AG08396 (cell line): Measurements from ENCODE around the gene ATF6.
"Not testable (repeated sequence)": the region's sequence is repeated elsewhere in the genome, so short reads cannot be mapped to it uniquely, and the experiment has no call there.

Source experiments
- DNase-seq: peaks from one replicate; pipeline ENCODE4 v3.0.0; 2012; ENCODE audit warnings: low spot score, mixed read lengths

ATF6 gene, protein sequence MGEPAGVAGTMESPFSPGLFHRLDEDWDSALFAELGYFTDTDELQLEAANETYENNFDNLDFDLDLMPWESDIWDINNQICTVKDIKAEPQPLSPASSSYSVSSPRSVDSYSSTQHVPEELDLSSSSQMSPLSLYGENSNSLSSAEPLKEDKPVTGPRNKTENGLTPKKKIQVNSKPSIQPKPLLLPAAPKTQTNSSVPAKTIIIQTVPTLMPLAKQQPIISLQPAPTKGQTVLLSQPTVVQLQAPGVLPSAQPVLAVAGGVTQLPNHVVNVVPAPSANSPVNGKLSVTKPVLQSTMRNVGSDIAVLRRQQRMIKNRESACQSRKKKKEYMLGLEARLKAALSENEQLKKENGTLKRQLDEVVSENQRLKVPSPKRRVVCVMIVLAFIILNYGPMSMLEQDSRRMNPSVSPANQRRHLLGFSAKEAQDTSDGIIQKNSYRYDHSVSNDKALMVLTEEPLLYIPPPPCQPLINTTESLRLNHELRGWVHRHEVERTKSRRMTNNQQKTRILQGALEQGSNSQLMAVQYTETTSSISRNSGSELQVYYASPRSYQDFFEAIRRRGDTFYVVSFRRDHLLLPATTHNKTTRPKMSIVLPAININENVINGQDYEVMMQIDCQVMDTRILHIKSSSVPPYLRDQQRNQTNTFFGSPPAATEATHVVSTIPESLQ

DNA sequence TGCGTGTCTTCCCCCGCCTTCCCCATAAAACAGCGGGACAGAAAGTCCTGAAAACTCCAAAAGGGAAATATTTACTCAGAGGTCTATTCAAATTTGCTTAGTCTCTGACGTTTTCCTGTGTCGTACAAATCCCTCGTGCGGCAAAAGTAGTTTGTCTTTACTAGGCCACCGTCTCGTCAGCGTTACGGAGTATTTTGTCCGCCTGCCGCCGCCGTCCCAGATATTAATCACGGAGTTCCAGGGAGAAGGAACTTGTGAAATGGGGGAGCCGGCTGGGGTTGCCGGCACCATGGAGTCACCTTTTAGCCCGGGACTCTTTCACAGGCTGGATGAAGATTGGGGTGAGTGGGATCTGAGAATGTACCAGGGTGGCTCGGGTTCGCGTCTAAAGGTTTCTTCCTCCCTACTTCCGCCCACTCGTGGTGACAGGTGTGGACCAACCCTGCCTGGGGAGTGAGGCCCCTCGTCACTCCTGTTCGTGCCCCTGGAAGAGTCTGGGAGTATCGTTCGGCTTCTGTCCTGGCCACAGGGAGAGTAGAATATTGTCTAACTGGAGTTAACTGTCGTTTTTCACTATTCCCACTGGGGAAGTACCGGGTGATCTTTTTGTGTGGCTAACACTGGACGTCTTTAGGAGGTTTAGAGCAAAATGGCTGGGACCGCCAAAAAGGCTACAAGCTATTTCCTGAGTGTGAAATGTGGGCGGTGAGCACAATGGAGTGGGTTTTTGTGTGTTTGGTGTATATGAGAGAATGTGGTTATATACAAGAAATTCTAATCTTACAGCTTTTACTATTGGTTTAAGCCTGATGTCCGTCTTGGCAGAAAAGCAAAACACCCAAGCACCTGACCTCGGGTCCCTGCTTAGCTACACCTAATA is at the start of gene ATF6:
TSS of gene ATF6 (plus strand) at position 219 of the 880 bp plus-strand sequence. CDS start at position 260, 41 bp downstream.
- DNase-seq, result peak; percentile 78

DNA sequence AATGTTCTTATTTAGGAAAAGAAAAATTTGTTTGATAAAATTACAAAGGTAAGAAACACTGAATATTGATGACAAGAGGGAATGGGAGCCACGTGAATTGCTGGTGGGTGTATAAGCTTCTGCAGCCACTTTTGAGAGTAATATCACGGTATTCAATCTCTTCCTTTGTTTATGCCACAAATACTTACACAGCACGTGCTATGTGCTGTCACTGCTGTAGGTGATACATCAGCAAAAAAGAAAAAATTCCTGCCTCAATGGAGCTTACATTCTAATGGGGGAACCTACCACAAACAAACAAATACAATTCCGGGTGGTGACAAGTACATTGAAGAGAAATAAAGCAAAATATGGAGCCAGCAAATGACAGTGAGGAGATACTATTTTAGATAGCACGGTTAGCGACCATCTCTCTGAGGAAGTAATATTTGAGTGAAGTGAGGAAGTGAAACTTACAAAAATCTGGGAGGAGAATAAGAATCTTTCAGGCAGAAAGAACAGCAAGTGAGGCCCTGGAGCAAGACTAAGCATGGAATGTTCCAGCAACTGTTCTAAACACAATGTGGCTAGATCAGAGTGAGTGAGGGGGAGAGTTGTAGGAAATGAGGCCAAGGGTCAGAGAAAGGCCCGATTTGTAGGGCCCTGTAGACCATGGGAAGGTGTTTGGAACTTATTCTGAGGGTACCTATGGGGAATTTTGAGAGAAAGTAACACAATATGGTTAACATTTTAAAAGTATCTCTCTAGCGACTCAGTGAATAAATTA is 47.4 kb upstream of the ATF6 start:
- no peak for DNase-seq

DNA sequence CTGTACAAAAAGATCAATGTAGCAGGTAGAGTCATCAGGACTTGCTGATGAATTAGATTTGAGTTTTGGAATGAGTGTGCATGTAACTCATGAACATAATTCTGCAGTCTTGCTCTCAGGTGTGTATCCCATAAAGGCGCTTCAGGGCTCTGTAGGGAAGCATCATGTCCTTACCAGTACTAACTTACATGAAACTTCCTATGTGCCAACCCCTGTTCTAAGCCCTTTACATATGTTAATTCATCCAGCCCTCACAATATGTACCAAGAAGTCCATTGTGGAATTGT is 46.9 kb upstream of the ATF6 start:
- no peak for DNase-seq

DNA sequence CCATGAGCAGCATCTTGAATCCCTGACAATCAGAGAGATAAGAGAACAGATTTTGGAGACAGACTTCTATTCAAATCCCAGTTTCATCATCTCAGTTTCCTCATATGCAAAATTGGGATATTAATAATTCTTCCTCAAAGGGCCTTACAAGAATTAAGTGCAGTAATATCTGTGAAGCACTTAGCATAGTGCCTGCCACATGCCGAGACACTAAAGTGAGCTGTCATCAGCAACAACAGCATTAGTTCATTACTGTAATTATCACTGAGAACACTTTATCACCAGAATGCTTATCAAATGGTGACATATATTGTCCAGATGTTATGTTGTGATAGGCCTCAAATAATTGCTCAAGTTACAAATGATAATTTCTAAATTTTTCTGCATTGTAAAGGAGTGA is 45.7 kb upstream of the ATF6 start:
- DNase-seq, result no peak

DNA sequence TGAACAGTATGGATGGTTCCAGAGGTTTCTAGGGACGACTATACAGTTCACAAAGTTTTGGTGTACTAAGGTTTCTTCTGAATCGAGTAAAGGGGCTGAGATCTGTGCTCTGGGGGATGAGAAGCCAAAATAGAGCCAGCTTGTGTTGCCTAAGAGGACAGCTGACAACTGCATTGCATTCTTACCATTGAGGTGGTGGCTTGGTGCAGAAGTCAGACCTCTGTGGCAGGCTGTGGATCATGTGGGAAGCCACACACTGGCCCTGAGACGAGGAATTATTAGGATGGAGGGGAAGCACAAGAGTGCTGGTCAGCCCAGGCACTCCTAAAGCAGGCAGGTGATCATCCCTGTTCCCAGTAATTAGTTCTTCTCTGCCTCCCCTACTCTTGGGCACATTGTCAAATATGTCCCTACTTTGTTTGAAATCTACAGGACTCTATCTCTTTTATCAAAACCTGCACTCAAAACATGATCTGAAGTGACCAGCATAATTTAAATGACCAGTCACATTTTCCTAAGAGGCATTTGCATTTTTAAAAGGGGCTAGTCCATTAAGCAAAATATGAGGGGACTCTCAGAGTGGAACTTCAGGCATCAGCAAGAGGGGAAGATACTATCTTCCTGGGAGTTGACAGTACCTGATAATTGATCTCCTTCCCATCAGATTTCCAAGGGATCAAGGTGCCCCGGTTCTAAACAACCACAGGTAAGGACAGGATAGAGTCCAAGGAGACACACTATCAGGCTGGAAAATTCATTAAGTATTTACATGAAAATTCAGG is 45.0 kb upstream of the ATF6 start, which contains the start of gene FCRLB:
TSS of gene FCRLB (plus strand) at position 589 of the 782 bp plus-strand sequence. CDS start 1,129 bp downstream, outside the sequence.
- no peak for DNase-seq

DNA sequence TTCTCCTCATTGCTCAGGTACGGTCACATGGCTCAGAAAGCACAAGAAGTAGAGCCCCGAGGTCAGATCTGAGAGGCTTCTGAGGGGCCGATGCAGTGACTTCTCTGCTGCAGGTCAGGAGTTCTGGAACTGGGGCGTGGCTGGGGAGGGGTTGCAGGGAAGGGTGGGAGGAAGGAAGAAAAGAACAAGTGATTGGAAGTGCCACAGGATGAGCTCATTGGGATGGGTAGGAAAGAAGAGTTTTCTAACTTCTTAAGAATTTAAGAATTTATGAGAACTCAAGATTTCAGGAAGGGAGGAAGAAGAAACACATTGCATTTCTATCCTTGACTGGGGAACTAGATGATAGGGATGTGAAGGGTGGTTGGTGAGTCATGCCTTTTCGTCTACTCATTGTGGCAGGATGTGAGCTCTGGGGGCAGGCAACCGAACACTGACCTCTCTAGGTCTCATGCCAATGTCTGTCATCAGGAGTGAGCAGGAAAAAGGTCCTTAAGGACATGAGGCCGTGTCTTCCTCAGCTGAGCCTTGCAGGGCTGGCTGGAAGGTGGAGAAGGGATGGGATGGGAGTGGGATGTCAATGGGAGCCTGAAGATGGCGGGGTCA is 44.3 kb upstream of the ATF6 start:
- peak; percentile 78 for DNase-seq

DNA sequence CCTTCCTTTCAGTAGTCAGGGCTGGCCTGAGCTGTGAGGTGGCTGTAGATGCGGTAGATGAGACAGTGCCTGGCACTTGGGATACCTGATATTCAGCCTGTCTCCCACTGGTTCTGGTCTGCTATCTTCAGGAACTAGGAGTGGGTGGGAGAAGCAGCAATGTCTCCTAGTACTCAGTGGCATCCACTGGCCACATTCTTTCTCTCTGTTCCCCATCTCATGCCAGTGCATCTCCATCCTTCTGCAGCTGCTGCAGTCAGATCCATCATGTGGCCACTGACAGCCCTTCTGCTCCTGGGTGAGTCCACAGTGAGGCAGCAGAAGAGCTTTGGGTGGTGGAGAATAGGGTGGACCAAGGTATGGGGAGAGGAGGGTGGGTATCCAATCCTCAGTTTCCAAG is 43.7 kb upstream of the ATF6 start:
- no peak for DNase-seq

DNA sequence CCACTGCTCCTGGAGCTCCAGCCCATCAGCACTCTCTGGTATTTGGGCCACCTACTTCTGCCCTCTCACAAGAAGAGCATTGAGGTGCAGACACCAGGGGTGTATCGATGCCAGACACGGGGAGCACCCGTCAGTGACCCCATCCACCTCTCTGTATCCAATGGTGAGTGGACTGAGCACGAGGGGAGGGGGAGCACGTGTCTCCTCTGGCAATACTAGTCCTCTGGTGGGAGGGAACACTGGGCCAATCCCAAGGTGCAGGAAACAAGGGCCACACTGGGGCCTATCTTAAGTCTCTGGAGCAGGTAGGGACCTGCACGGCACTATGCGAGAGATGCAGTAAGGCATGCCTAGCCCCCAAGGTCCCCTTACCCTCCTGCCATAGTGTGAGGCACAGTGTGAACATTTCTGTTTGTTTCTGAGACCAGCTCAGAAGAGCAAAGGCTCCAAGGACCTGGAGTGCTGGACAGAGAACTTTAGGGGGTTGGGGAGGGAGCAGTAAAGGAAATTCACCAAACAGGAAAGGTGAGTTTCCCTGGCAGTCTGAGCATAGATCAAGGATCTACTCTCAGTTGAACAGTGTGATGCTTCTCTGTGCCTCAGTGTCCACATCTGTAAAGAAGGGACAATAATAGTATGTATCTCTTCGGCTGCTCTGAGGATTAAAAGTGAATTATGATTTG is 42.5 kb upstream of the ATF6 start:
- no peak for DNase-seq

DNA sequence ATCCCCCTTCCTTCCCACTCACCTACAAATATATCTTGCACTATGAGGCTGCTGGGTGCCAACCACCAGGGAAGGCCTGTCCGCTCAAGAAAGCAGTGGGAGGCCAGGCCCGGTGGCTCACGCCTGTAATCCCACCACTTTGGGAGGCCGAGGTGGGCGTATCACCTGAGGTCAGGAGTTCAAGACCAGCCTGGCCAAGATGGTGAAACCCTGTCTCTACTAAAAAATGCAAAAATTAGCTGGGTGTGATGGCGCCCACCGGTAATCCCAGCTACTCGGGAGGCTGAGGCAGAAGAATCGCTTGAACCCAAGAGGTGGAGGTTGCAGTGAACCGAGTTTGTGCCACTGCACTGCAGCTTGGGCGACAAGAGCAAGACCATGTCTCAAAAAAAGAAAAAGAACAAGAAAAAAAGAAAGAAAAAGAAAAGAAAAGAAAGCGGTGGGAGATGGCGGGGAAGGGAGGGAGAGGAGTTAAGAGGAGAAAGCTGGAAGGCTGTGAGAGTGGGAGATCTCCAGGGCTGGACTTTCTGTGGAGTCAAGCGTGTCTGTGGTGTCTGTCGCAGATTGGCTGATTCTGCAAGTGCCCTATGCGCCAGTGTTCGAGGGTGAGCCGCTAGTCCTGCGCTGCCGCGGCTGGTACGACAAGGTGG is 40.7 kb upstream of the ATF6 start:
- not testable (repeated sequence) for DNase-seq

DNA sequence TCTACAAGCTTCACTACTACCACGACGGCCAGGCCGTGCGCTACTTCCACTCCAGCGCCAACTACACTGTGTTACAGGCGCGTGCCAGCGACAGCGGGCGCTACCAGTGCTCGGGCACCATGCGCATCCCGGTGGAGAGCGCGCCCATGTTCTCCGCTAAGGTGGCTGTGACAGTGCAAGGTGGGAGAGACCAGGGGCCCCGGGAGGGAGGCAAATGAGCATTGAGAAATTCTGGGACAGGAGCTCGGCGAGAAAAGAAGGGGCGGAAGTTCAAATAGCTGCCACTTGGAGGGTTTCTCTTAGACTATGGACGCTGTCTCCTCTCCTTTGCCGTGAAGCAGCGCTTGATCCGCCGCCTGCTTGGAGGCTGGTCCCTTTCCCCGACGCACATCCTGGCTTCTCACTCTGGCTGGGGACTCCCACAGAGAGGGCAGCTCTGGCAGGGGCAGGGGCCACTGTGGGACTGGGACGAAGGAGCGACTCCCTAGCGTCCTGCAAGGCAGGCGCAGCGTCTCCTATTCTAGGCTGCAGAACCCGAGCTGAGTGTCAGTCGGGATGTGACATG is 40.1 kb upstream of the ATF6 start:
- peak; percentile 40 for DNase-seq

DNA sequence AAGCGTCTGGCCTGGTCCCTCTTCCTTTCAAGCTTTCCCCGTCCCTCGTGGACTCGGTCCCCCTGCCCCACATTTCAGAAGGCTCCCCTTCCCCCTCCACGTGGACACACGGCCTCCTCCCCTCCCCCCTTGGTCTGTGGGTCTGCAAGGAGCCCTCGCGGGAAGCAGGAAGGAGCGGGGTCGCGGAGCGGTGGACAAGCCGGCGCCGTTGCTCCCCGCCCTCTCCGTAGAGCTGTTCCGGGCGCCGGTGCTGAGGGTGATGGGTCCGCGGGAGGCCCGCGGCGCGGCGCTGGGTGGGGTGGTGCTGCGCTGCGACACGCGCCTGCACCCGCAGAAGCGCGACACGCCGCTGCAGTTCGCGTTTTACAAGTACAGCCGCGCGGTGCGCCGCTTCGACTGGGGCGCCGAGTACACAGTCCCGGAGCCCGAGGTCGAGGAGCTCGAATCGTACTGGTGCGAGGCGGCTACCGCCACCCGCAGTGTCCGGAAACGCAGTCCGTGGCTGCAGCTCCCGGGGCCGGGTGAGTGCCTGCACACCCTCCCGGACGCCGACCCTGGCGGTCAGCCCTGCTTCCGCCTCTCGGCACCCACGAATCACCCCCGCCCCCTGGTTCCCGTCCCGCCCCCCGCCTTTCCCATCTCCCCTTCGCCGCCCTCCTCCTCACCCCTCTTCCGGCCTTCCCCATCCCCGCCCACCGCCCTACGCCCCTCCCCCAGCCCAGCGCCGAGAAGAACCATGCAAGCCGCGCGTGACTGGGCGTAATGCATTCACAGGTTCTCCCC is 39.5 kb upstream of the ATF6 start:
- peak; percentile 87 for DNase-seq

DNA sequence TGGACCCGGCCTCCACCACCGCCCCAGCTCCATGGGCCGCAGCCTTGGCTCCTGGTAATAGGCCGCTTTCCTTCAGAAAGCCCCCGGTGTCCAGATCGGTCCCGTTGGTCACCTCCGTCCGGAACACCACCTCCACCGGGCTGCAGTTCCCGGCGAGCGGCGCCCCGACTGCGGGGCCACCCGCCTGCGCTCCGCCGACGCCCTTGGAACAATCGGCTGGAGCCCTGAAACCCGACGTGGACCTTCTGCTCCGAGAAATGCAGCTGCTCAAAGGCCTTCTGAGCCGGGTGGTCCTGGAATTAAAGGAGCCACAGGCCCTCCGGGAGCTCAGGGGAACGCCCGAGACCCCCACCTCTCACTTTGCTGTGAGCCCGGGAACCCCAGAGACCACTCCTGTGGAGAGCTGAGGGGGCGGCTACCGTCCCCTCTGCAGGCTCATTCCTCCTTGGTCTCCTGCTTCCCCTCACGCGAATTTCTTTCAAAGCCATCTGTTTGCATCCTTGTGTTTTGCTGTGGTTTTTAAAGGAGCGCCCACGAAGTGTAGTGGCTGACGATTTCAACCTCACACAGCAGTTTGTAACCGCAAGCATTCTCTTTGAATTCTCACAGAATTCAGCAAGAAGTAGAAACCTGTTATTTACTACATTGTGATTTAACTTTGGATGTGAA is 38.7 kb upstream of the ATF6 start:
- peak; percentile 42 for DNase-seq

DNA sequence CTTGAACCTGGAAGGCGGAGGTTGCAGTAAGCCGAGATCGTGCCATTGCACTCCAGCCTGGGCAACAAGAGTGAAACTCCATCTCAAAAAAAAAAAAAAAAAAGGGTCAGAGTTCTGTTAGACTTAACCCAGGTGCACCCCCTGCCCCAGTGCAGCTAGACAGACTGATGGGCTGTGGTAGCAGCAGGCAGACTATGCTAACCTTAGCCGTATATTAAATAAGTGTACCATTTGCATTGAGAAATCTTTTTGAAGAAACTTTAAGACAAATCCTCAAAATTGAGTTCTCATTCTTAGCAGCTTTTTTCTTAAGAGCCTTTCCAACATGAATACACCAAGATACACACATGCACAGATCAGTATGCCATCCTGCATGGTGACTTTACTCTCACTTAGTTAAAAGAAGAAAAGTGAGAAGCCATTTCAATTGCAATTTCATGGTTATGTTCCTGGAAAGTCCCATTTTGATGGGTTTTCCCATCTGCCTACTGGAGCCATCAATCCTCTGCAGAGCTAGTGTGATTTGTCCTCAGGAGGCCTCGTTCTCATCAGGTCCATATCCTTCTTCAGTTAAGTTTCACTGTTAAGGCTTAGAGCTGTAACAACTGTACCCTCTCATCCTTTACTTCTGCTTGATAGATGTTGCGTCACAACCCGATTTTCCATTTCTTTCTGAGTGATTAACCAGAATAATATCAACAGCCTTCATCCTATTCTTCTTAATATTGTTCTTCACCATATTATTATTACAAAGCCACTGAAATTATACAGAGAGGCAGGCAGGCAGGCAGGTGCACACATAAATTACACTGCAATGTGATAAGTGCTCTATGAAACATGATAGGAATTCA is 37.5 kb upstream of the ATF6 start:
- DNase-seq, result no peak

DNA sequence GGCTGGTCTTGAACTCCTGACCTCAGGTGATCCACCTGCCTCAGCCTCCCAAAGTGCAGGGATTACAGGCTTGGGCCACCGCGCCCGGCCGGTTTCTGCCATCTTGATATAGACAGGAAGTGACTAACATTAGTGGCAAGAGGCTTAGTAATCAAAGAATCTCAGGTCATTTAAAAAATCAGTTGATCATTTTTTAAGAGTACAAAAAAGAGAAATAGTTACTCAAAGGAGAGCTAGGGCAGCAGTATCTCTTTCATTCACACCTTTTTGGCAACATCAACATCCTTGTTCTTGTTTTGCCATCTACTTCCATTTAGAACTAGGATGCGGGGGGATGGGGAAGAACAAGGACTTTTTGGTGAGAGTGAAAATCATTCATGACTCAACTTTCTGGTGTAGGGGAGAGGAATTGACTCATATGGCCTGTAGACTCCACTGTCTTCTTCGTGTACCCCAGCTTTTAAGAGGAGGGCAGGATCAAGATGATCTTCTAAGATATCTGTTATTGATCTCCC is 36.0 kb upstream of the ATF6 start:
- peak; percentile 28 for DNase-seq

DNA sequence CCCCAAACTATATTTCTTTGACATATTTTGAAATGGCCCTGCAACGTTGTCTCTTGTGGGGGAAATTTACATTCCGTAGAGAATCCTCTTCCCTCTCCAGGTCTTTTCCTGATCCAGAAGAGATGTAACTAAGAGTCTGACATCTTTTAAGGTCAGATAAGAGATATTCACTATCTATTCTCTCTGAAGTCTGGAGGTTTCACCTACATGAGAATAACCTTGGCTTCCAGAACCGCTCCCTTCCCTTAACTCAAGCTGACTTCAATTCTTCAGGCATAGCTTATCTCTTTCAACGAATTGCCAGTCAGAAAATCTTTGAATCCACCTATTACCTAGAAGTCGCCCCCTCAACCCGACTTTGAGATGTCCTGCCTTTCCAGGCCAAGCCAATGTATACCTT is 34.9 kb upstream of the ATF6 start:
- no peak for DNase-seq

DNA sequence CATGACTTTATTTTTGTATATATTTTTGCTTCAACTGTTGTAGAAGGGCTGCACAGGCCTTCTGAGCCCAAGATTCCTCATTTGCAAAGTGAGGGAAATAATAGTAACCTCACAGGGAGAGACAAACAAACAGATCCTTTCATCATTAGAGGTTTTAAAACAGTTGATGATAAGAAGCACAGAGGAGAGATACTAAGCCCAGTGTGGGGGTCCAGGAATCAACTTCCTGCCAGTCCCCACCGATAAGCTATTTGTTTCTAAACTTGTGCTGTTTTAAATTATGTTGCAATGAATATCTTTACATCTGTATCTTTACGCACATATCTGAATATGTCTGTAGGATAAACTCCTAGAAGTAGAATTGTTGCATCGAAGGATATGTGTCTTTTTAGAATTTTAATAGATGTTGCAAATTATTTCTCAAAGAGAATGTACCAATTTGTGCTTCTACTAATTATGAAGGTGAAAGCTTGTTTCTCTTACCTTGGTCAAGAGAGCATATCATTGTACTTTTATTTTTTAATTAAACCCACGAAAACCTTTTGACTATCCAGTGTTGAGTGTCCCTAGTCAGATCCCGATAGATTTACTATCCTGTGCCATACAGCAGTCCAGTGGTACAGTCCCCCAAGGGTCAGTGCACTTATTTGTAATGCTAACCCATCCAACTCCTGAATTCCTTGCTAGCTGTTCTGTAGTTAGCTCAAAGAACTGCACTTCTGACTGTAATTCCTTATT is 34.0 kb upstream of the ATF6 start:
- DNase-seq, result no peak
